Stimulated activated naive CD8-positive, alpha-beta T cell treated with anti-CD3 and anti-CD28 coated beads, Interleukin-15, amount 100 ng/mL, for 72 hours (primary cell): ENCODE measurements around the gene DUS3L.

Source experiments
- ATAC-seq: fragments of 150-1000 bp; cut with Tn5 transposase; 2 replicates; pipeline ENCODE4 v1.10.0; 2021; ENCODE audit warnings: mild to moderate bottlenecking, moderate library complexity
- DNase-seq, 2 donors: peaks; one replicate each; pipeline ENCODE4 v3.0.0; 2021 to 2022
- H3K27ac Mint-ChIP-seq, 2 donors: one replicate each; pipeline ENCODE4 v1.8.0; 2022; ENCODE audit warnings: mild to moderate bottlenecking in 2 of 2, mixed read lengths in 2 of 2, moderate library complexity in 2 of 2
- H3K27me3 Mint-ChIP-seq: one replicate; pipeline ENCODE4 v1.8.0; 2022; ENCODE audit warnings: mixed read lengths
- H3K4me1 Mint-ChIP-seq: one replicate; pipeline ENCODE4 v1.8.0; 2022; ENCODE audit warnings: mild to moderate bottlenecking, mixed read lengths
- H3K4me3 Mint-ChIP-seq, 2 donors: one replicate each; pipeline ENCODE4 v1.8.0; 2022; ENCODE audit warnings: mild to moderate bottlenecking in 2 of 2, mixed read lengths in 2 of 2, moderate library complexity in 1 of 2
- H3K9me3 Mint-ChIP-seq, 2 donors: one replicate each; pipeline ENCODE4 v1.8.0; 2022; ENCODE audit warnings: mixed read lengths in 2 of 2

DUS3L gene

DNA sequence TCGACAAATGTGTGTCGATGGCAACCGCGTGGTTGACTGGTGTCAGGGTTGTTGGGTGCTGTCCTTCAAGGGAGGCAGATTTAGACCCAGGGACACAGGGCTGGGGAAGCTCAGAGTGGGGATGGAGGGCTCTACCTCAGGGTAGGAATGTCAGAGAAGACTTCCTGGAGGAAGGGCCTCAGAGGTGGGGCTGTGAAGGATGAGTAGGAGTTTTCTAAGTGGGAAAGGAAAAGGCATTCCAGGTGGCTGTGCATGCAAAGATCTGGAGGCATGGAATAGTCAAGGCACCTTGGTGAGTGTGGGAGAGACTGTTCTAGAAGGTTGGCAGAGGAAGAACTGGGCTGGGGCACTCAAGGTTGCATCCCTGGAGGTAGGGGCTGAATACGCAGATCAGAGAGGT lies 15.9 kb upstream of the DUS3L start:
- Mint-ChIP-seq H3K27me3 (peaks cover 39% of the 10 kb centered on the region), H3K27ac (no peak overlapping the region), H3K4me3 (no peak overlapping the region), H3K4me1 (peaks cover 36% of the 10 kb centered on the region), H3K9me3 (no peaks in the 10 kb centered on the region)
- DNase-seq: no peak
- ATAC-seq: no peak

DNA sequence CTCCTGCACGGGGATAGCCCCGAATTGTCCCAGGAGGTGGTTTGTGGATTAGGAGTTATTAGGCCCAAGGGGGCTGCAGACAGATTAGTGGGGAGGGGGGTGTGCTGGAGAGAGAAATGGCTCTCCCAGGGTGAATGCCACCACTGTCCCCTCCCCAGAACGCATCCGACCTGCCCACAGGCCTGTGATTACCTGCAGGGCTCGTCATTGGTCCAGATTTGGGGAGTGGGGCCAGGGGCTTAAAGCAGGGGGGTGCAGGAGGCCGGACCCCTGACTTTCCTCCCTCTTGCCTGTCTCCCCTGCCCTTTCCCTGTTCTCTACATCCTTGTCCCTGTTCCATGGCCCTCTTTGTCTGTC lies 15.1 kb upstream of the DUS3L start:
- no peak for DNase-seq
- ATAC-seq: no peak
- Mint-ChIP-seq H3K27ac (no peak overlapping the region), H3K9me3 (no peaks in the 10 kb centered on the region), H3K4me3 (peak overlapping the region; percentile 29 to 77), H3K4me1 (peaks cover 40% of the 10 kb centered on the region), H3K27me3 (peaks cover 44% of the 10 kb centered on the region)

DNA sequence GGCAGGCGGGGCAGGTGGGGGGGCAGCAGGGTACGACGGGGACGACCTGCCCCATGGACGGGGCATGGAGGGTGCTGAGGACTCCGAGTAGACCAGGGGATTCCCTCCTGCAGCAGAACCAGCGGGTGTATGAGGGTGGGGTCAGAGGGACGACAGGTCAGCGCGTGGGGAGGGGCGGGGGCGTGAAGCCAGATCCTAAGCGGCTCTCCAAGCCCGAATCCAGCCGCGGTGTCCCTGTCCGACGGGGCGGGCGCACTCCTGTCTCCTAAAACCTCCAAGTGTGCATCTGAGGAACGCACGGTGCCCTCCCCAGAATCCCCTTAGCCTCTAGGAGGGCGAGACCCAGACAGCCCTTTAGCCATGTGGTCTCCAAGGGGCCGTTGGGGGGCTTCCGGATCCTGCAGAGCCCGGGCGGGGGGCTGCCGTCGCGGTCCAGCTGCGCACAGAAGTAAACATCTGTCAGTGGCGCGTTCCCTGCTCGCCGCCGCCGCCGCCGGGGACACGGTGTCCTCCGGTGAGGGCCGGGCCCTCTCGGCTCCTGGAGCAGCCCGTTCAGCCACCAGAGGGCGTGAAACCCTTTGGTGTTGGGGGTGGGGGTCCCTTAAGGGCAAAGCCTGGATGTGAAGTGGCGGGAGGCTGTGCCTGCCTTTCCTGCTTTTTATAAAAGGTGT lies 14.6 kb upstream of the DUS3L start:
- peaks cover 49% of the 10 kb centered on the region for H3K27me3 Mint-ChIP-seq
- peak overlapping the region in 1 of 2 donors; percentile 61 for H3K27ac Mint-ChIP-seq
- ATAC-seq: peak; percentile 35
- H3K4me3 Mint-ChIP-seq: peak overlapping the region; percentile 72 to 77
- peaks cover 42% of the 10 kb centered on the region for H3K4me1 Mint-ChIP-seq
- no peaks in the 10 kb centered on the region for H3K9me3 Mint-ChIP-seq
- DNase-seq: peak; percentile 70 to 74

GRCh38 chr19:5804516-5805461 lies 13.8 kb upstream of the DUS3L start, which contains the start of gene NRTN:
NRTN (plus strand) TSS chr19:5805067; CDS start chr19:5824166, 19,099 bp downstream.
- peaks cover 56% of the 10 kb centered on the region for H3K27me3 Mint-ChIP-seq
- peaks cover 45% of the 10 kb centered on the region for H3K4me1 Mint-ChIP-seq
- peak within 1 kb of the TSS; percentile 96 to 97 for H3K27ac Mint-ChIP-seq
- DNase-seq: peak; percentile 50 to 54
- no peaks in the 10 kb centered on the region for H3K9me3 Mint-ChIP-seq
- ATAC-seq: peak; percentile 27
- H3K4me3 Mint-ChIP-seq: peak within 1 kb of the TSS; percentile 94 to 98

DNA sequence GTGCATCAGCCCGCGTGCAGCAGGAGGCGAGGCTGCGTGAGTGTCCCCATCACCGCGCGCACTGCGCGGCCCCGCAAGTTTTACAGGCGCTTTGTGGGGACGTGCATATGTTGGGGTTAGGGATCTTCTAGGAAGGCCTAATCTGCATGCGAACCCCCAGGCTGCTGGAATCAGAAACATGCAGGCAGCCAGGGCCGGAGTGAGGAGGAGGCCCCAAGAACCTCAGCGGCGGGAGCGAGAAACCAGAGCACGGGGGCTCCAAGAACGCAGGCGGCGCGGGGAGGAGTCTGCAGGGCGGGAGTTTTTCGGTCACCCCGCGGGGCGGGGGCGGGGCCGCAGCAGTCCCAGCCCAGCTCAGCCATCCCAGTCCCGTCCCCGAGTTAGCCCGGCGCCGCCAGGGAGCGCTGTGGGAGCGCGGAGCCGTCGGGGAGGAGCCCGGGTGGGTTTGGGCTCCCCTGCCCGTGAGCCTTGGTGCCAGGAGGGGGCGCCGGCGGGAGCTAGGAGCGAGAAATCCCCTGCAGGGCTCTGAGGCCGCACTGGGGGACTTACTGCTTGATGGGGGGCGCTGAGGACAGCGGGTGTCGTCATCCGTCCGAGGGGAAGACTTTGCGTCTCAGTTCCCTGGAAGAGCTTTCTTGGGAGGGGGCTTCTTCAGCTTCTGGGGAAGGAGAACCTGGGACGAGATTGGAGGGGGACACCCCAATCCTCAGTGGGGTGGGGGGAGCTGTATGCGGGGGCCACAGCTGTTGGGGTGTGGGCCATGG lies 13.0 kb upstream of the DUS3L start:
- DNase-seq: peak; percentile 98 to 99
- H3K27ac Mint-ChIP-seq: peak overlapping the region; percentile 96 to 97
- H3K9me3 Mint-ChIP-seq: no peaks in the 10 kb centered on the region
- peaks cover 65% of the 10 kb centered on the region for H3K27me3 Mint-ChIP-seq
- H3K4me1 Mint-ChIP-seq: peaks cover 45% of the 10 kb centered on the region
- H3K4me3 Mint-ChIP-seq: peak overlapping the region; percentile 94 to 98
- peak; percentile 96 for ATAC-seq

- H3K4me3 Mint-ChIP-seq: peak overlapping the region; percentile 94 to 98
- DNase-seq: no peak
- H3K9me3 Mint-ChIP-seq: no peaks in the 10 kb centered on the region
- H3K4me1 Mint-ChIP-seq: peaks cover 45% of the 10 kb centered on the region
- H3K27me3 Mint-ChIP-seq: peaks cover 70% of the 10 kb centered on the region
- H3K27ac Mint-ChIP-seq: peak overlapping the region in 1 of 2 donors; percentile 10
- no peak for ATAC-seq
Observed at GRCh38 chr19:5803441-5803751, 12.4 kb upstream of the DUS3L start.

GRCh38 chr19:5801796-5802619 lies 11.0 kb upstream of the DUS3L start:
- Mint-ChIP-seq H3K4me1 (peaks cover 45% of the 10 kb centered on the region), H3K9me3 (no peaks in the 10 kb centered on the region), H3K4me3 (peak overlapping the region; percentile 20 to 44), H3K27me3 (peaks cover 76% of the 10 kb centered on the region), H3K27ac (no peak overlapping the region)
- DNase-seq (no peak), ATAC-seq (no peak)

DNA sequence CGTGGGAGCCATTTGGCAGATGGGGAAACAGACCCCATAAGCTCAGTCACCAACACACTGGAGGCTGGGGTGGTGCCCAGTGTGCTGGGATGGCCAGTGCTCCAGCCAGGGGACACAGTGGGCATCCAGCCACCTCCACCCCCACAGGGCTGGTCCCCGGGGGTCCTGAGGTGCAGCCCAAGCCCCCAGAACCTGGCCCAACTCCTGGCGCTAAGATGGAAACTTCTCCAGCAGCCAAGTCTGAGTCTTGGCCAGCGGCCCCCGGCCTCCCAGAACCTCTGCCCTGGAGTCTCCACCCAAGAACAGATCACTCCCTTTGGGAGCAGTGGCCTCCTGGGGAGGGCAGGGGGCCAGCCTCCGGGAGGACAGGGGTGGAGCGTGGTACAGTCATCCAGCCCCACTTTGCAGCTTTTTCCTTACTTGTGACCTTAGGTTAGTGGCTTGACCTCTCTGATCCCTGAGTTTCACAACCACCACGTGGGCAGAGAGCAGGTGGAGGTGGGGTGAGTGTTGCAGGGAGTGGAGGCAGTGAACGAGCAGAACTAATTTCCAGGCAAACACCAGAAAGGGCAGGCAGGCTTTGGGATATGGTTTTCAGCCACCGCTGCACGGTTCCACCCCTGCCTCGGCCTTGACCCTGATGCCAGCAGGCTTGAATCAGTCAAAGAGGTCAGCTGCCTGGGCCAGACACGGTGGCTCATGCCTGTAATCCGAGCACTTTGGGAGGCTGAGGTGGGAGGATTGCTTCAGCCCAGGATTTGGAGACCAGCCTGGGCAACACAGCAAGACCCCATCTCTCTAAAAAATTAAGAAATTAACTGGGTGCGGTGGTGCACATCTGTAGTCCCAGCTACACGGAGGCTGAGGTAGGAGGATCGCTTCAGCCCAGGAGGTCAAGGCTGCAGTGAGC lies 9.7 kb upstream of the DUS3L start:
- H3K4me3 Mint-ChIP-seq: no peak overlapping the region
- H3K27ac Mint-ChIP-seq: no peak overlapping the region
- no peaks in the 10 kb centered on the region for H3K9me3 Mint-ChIP-seq
- peaks cover 62% of the 10 kb centered on the region for H3K27me3 Mint-ChIP-seq
- H3K4me1 Mint-ChIP-seq: peaks cover 40% of the 10 kb centered on the region
- ATAC-seq (no peak), DNase-seq (no peak)

DNA sequence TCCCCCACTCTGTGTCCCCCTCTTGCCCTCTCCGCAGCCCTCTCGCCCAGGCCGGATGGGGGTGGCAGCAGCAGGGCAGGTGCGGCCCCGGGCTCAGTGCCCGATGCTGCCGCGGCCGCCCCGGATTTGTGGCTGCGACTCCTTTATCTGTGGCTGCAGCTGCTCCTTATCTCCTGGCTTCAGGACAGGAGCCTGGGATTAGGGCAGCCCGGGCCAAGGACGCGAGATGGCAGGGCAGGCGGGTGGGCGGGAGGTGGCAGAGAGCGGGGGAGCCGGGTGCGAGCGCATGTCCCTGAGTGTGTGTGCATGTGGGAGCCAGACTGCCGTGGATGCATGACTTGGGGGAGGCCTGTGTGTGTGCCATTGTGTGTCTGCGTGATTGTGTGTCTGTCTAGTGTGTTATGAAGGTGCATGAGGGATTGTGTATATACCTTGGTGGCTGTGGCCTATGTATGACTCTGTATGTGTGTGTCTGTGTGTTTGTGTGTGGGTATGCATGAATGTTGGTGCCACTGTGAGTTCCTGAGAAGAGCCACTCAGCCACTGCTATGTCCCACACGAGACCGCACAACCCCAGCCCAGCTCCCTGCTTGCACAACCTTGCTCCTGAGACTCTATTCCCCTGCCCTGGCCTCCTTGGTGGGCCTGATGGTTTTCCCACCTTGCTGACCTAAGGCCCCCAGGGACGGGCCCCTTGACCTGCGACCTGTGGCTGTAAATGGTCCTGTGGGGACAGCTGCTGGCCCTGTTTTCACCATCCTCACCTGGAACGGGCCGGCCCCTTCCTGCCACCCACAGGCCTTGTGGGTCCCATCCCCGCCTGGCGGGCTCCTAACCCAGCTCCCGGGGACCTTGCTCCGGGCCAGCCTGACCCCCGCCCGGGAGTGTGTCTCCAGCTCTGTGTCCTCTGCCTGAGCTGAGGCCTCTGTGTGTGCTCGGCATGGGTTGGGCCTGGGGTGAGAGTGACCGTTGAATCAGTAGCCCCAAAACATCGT lies 8.6 kb upstream of the DUS3L start:
- ATAC-seq (no peak), DNase-seq (no peak)
- Mint-ChIP-seq H3K4me3 (no peak overlapping the region), H3K27me3 (peaks cover 58% of the 10 kb centered on the region), H3K27ac (peak overlapping the region in 1 of 2 donors; percentile 74), H3K9me3 (no peaks in the 10 kb centered on the region), H3K4me1 (peaks cover 35% of the 10 kb centered on the region)

DNA sequence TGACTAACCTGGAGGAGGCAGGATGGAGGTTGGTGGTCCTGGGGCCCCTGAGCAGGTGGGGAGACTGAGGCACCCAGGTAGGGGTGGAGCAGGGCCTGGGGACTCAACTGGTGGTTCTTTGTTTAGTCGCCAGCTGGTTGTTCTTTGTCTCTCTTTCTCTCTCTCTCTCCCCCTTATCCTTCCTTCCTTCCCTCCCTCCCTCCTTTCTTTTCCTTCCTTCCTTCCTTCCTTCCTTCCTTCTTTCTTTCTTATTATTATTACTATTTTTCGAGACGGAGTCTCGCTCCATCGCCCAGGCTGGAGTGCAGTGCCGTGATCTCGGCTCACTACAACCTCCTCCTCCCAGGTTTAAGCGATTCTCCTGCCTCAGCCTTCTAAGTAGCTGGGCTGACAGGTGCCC lies 7.3 kb upstream of the DUS3L start:
- H3K27me3 Mint-ChIP-seq: peaks cover 50% of the 10 kb centered on the region

GRCh38 chr19:5795382-5795919 lies 4.5 kb upstream of the DUS3L start:
- Mint-ChIP-seq H3K9me3 (no peaks in the 10 kb centered on the region), H3K4me1 (peaks cover 14% of the 10 kb centered on the region), H3K4me3 (no peak overlapping the region), H3K27ac (no peak overlapping the region), H3K27me3 (peaks cover 27% of the 10 kb centered on the region)
- no peak for DNase-seq
- no peak for ATAC-seq

More for the DNA sequence above, 7.3 kb upstream of the DUS3L start:
- ATAC-seq (no peak), DNase-seq (no peak)
- Mint-ChIP-seq H3K4me1 (peaks cover 27% of the 10 kb centered on the region), H3K9me3 (no peaks in the 10 kb centered on the region), H3K27ac (peak overlapping the region in 1 of 2 donors; percentile 79), H3K4me3 (no peak overlapping the region)

GRCh38 chr19:5793188-5793587 lies 2.2 kb upstream of the DUS3L start:
- H3K27ac Mint-ChIP-seq: peak overlapping the region in 1 of 2 donors; percentile 43
- DNase-seq: no peak
- no peak for ATAC-seq
- H3K27me3 Mint-ChIP-seq: peaks cover 5% of the 10 kb centered on the region
- H3K4me1 Mint-ChIP-seq: peaks cover 35% of the 10 kb centered on the region
- H3K4me3 Mint-ChIP-seq: no peak overlapping the region
- H3K9me3 Mint-ChIP-seq: no peaks in the 10 kb centered on the region

DNA sequence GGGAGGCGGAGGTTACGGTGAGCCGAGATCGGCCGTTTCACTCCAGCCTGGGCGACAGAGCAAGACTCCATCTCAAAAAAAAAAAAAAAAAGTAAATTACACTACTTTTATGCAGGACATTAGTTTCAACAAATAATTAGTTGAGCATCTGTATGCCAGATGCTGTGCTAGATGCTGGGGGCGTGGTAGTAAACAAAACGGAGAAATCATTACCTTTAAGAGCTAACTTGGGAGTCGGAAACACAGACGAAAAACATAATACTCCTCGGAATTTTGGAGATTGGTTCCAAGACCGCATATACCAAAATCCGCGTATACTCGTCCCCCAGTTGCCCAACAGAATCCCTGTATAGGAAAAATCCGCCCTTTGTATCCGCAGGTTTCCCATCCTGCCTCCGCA lies 1.3 kb upstream of the DUS3L start:
- Mint-ChIP-seq H3K4me3 (no peak overlapping the region), H3K27me3 (no peaks in the 10 kb centered on the region), H3K4me1 (peaks cover 38% of the 10 kb centered on the region), H3K27ac (no peak overlapping the region), H3K9me3 (no peaks in the 10 kb centered on the region)
- no peak for ATAC-seq
- DNase-seq: no peak
